Measurements from ENCODE around the gene GOLGA1.

DNA sequence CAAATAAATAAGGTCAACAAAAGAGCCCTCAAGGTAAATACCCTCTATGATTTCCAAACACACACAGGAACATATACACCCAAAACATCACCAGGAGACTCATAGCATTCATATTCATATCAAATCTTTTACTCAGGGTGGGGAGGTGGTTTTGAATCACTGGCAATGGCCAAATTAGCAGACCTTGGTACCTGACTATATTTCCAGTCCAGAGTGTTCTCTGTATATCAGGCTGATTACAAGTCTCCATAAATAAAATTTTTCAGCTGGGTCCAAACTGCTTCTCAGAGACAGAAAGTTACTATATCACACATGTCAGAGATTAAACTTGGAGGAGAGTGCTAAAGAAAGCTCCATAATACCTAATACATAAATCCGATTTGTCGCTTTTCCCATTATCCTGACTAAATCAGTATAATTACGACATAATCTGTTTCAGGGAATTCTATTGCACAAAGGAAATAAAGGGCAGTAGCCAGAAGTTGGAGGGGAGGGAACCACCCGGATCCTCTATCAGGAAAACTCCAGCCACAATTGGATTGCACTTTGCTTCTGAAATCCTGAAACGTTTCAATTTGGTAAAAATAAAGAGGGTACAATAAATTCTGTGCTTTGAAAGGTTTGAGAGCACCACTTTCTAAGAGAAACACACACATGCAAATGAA is 7.0 kb upstream of the GOLGA1 start:
- TF ChIP-seq, protein P1, sequence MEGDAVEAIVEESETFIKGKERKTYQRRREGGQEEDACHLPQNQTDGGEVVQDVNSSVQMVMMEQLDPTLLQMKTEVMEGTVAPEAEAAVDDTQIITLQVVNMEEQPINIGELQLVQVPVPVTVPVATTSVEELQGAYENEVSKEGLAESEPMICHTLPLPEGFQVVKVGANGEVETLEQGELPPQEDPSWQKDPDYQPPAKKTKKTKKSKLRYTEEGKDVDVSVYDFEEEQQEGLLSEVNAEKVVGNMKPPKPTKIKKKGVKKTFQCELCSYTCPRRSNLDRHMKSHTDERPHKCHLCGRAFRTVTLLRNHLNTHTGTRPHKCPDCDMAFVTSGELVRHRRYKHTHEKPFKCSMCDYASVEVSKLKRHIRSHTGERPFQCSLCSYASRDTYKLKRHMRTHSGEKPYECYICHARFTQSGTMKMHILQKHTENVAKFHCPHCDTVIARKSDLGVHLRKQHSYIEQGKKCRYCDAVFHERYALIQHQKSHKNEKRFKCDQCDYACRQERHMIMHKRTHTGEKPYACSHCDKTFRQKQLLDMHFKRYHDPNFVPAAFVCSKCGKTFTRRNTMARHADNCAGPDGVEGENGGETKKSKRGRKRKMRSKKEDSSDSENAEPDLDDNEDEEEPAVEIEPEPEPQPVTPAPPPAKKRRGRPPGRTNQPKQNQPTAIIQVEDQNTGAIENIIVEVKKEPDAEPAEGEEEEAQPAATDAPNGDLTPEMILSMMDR (IDR thresholded peaks at IDR 0.05), result no peak
- TF ChIP-seq POLR2A (IDR thresholded peaks at IDR 0.05), result no peak
